ENCODE measurements around the gene BANP. TPM values are rescaled to one million over a fixed set of nuclear protein-coding genes. Genes with fewer than 3 reads are reported as not detected.
"Not testable (repeated sequence)": the region's sequence is repeated elsewhere in the genome, so short reads cannot be mapped to it uniquely, and the experiment has no call there.

The BANP gene
- 29.0 and 30.4 TPM in 2 replicates for total RNA-seq (ENCODE audit: low replicate concordance)

- DNase-seq (ENCODE audit: low spot score), result peak; percentile 100
- Mint-ChIP-seq H3K4me3 (peak within 1 kb of the TSS; percentile 98), H3K36me3 (peaks cover 7% of the 10 kb centered on the region), H3K4me1 (peaks cover 19% of the 10 kb centered on the region), H3K9me3 (no peaks in the 10 kb centered on the region), H3K27me3 (ENCODE audit: insufficient read depth, low read depth) (peaks cover 3% of the 10 kb centered on the region), H3K27ac (peak within 1 kb of the TSS; percentile 100)
- Histone ChIP-seq H3K4me1 (peaks cover 11% of the 10 kb centered on the region), H3K27ac (peak within 1 kb of the TSS; percentile 97), H3K36me3 (no peaks in the 10 kb centered on the region), H3K9ac (peak within 1 kb of the TSS; percentile 99), H3K79me2 (ENCODE audit: low read depth) (peaks cover 44% of the 10 kb centered on the region), H3K4me3 (peak within 1 kb of the TSS; percentile 99), H2AFZ (replicated peaks) (peak within 1 kb of the TSS; percentile 98), H4K20me1 (ENCODE audit: low read depth) (peaks cover 31% of the 10 kb centered on the region), H3F3A (ENCODE audit: low read depth) (peaks cover 8% of the 10 kb centered on the region), H3K4me2 (peak within 1 kb of the TSS; percentile 99), H3K9me3 (ENCODE audit: low read depth) (no peaks in the 10 kb centered on the region), H3K27me3 (no peaks in the 10 kb centered on the region)
- peak; percentile 60 for TF ChIP-seq CTCF (IDR thresholded peaks at IDR 0.05)
- TF ChIP-seq EZH2phosphoT487 (IDR thresholded peaks at IDR 0.05), result no peak
Measured at GRCh38 chr16:87950765-87951551, at the start of gene BANP. TSS of gene BANP (plus strand) at chr16:87951434. CDS start at chr16:87975116, 23,682 bp downstream.

GRCh38 chr16:87904963-87905362 lies 46.3 kb upstream of the BANP start:
- not testable (repeated sequence) for H3K9me3 ChIP-seq (ENCODE audit: low read depth); DNase-seq (ENCODE audit: low spot score); H3K36me3 ChIP-seq; H3K9me3 Mint-ChIP-seq; H3F3A ChIP-seq (ENCODE audit: low read depth); H3K27ac Mint-ChIP-seq; H2AFZ ChIP-seq (replicated peaks); H3K4me3 Mint-ChIP-seq; H3K4me2 ChIP-seq; H3K4me1 ChIP-seq; H3K27ac ChIP-seq; H4K20me1 ChIP-seq (ENCODE audit: low read depth); H3K79me2 ChIP-seq (ENCODE audit: low read depth); H3K9ac ChIP-seq; H3K36me3 Mint-ChIP-seq; H3K4me1 Mint-ChIP-seq; H3K4me3 ChIP-seq
- H3K27me3 ChIP-seq, result peaks cover 16% of the 10 kb centered on the region
- H3K27me3 Mint-ChIP-seq (ENCODE audit: insufficient read depth, low read depth), result peaks cover 11% of the 10 kb centered on the region

- not testable (repeated sequence) for H3K79me2 ChIP-seq (ENCODE audit: low read depth); H3K36me3 Mint-ChIP-seq; H4K20me1 ChIP-seq (ENCODE audit: low read depth); H3K4me3 Mint-ChIP-seq; H3K4me2 ChIP-seq; H3F3A ChIP-seq (ENCODE audit: low read depth); H3K9me3 Mint-ChIP-seq; DNase-seq (ENCODE audit: low spot score); H3K27ac ChIP-seq; H3K4me1 Mint-ChIP-seq; H3K4me1 ChIP-seq; H3K27ac Mint-ChIP-seq; H3K9me3 ChIP-seq (ENCODE audit: low read depth); H2AFZ ChIP-seq (replicated peaks); H3K36me3 ChIP-seq; H3K4me3 ChIP-seq; H3K9ac ChIP-seq
- peaks cover 16% of the 10 kb centered on the region for H3K27me3 ChIP-seq
- H3K27me3 Mint-ChIP-seq (ENCODE audit: insufficient read depth, low read depth), result peaks cover 11% of the 10 kb centered on the region
Measured at GRCh38 chr16:87905521-87905920, 45.7 kb upstream of the BANP start.

- H3K36me3 Mint-ChIP-seq; H3K27ac Mint-ChIP-seq; H4K20me1 ChIP-seq (ENCODE audit: low read depth); H3K4me1 Mint-ChIP-seq; H3K36me3 ChIP-seq; H3K79me2 ChIP-seq (ENCODE audit: low read depth); DNase-seq (ENCODE audit: low spot score); H3K27ac ChIP-seq; H3K4me3 ChIP-seq; H3K4me1 ChIP-seq; H3K9me3 ChIP-seq (ENCODE audit: low read depth); H3K4me3 Mint-ChIP-seq; H3K4me2 ChIP-seq; H3F3A ChIP-seq (ENCODE audit: low read depth); H3K9me3 Mint-ChIP-seq; H2AFZ ChIP-seq (replicated peaks); H3K9ac ChIP-seq: not testable (repeated sequence)
- H3K27me3 Mint-ChIP-seq (ENCODE audit: insufficient read depth, low read depth), result peaks cover 11% of the 10 kb centered on the region
- peaks cover 16% of the 10 kb centered on the region for H3K27me3 ChIP-seq
Measured at GRCh38 chr16:87908101-87908500, 43.1 kb upstream of the BANP start.

Data from neural progenitor cell (in vitro differentiated cells).